GM18951 (cell line): Measurements from ENCODE around the gene LIPC.

Experiments used
- POLR2A ChIP-seq: IDR thresholded peaks from 4 replicates; pipeline ENCODE4 v1.6.1; 2011; ENCODE audit warnings: mild to moderate bottlenecking; ENCODE audit not compliant: insufficient read length, insufficient read depth; ENCODE audit errors: extremely low read depth
- in situ Hi-C: fragments of 300-500 bp; cut with MboI; formaldehyde crosslinking; loops from one replicate; pipeline ENCODE4 v1.12.0; 2022; ENCODE audit warnings: low sequenced_read_pairs, mixed read lengths, inconsistent platforms; ENCODE audit not compliant: unreplicated experiment

Gene LIPC

GRCh38 chr15:58459560-58459959 is 27.8 kb downstream of the LIPC start:
- in situ Hi-C loops = no loop called here
- no peak for TF ChIP-seq POLR2A

DNA sequence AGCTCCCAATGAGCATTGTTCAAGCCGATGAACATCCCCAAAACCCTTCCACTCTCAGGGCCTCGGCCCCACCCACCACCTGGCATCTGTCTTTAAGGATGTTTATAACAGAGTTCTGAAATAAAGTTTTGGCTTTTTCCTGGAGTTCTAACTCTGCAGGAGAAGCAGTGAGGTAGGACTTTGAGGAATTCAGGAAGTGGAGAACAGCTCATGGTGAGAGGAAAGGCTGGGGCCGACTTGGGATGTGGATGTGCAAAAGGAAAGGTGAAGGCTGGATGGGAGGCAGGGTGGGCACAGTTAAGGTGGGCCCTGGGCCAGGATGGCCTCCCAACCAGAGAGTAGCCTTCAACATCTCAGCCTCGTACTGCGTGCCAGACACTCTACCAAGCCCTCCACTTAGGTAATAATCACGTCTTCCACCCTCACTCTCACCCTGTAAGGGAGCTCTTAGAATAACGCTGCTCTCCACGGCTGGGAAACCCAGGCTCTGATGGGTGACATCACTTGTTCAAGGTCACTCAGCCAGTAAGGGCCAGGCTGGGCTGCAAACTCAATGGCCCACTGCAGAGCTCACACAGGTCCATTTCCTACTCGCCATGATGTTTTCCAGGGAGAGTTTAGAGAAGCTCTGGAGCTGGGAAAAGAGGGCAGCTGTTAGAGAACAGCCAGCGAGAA is 28.5 kb downstream of the LIPC start:
- TF ChIP-seq POLR2A = no peak
- in situ Hi-C loops = no loop called here

GRCh38 chr15:58460872-58461271 is 29.1 kb downstream of the LIPC start:
- in situ Hi-C loops = no loop called here
- no peak for TF ChIP-seq POLR2A

DNA sequence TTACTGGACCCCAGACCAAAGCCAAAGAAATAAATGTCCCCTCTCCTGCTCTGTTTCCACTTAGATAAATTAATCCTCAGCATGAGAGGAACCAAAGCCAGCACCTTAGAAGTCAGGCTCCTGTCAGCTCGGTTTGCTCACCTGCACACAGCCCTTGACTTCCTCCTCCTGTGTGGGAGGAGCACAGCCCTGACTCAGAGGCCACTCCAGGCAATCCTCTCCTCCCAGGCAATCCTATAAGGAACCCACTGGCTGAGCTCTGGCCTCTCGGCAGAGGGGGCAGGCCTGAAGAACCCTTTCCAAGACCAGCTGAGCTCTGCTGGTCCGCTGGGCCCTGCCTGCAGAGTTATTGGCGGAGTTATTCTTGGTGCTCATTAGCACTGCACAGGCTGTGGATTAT is 30.8 kb downstream of the LIPC start:
- TF ChIP-seq POLR2A = no peak
- in situ Hi-C loops = no loop called here

DNA sequence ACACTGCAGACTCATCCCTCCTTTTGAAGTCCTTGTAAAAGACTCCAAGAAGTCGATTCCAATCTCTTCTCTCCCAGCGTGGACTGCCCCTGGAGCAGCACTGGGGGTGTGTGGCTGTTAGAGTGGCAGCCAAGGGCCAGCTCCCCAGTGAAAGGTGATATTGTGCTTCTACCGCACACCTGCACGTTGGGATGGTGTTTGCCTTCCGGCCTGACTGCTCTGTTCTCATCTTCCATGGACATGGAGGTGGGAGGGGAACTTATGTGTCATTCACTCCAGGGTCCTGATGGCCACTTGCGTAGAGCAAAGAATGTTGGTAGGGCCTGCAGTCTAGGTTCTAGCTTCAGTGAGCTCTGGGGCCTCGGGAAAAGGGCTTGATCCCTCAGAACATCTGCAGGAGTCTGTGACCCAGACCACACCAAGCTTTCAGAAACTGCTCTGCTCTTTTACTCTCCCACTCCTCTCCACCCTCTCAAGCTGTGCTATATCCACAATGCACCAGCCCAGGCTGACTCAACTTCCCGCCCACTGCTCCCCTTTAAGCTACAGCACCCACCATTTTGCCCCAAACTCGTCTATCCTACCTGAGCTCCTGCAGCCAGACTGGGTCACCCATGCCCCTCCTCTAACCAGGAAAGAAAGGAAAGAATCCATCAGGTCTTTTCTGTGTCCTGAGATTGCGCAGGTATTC is 31.3 kb downstream of the LIPC start:
- no peak for TF ChIP-seq POLR2A
- in situ Hi-C loops = no loop called here

GRCh38 chr15:58463815-58464650 is 32.2 kb downstream of the LIPC start:
- no peak for TF ChIP-seq POLR2A
- in situ Hi-C loops = no loop called here

DNA sequence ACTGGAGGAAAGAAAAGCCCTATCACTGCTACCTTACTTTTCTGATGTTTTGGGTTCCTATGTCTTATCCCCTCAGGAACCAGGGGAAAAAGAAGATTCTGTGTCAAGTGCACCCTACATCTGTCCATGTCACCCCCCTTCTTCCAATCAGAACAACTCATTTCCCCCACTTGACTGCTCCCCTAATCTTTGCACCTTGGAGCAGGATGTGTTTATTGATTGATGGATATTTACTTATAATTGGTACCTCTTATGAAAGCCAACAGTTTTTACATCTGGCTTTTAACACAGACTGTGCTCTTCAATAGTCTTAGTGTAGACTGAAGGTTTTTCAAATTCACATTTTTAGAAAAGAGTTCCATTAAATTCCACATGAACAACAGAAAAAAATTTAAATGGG is 33.3 kb downstream of the LIPC start:
- TF ChIP-seq POLR2A = no peak
- in situ Hi-C loops = no loop called here

- TF ChIP-seq POLR2A = no peak
- in situ Hi-C loops = no loop called here
These were observed 34.2 kb downstream of the LIPC start for GRCh38 chr15:58465866-58466517.

DNA sequence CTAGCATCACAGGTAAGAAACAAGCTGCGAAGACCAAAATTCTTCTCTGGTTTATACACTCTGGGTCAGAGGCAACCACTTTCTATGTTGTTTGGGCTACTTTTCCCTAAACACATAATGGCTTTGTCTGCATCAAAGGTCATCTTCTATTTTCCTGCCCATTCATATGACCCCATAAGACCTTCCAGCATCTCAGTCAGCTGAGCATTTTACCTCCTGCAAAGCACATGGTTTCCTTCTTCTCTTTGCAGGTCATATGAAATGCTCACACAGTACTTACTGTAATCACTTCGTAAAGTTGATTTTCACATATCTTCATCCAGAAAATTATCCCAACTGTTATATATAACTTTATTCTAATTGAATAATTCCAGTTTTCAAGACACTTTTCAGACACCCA is 34.8 kb downstream of the LIPC start:
- in situ Hi-C loops = no loop called here
- no peak for TF ChIP-seq POLR2A

DNA sequence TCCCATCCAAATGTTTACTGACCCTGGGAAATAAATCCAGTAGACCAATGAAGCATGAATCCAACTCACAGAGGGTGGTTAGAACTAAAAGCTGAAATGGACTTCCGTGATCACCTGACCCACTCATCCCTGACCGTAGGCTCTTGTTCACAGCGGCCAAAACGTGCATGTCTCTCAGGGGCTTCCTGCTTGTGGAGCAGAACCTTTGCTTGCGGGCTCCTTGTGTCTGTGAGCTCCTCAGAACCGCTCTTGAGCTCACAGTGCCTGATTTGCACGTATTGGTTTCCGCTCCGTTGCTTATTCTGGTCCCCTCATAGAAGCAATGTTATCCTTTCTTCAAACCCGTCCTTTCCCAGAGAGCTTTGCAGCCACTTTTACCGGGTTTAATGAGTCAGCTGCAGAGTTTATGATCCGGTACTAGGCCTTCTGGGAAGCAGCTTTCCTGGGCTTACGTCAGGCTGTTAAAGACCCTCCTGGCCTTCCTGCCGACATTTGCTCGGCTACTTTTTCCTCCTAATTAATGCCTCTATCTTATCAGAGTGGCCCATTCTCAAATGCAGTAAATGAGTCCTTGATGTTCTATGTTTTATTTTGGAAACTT is 35.4 kb downstream of the LIPC start:
- no peak for TF ChIP-seq POLR2A
- in situ Hi-C loops = no loop called here

GRCh38 chr15:58467722-58468423 is 36.1 kb downstream of the LIPC start:
- in situ Hi-C loops = no loop called here
- TF ChIP-seq POLR2A = no peak
